Eye (tissue), 1 donor: ENCODE data around the gene FBN2.

Source experiments
- DNase-seq: peaks from one replicate; pipeline ENCODE4 v3.0.0-alpha.2; 2015

The FBN2 gene

GRCh38 chr5:128538000-128538249 is at the start of gene FBN2:
FBN2 (minus strand) TSS chr5:128538245; CDS start chr5:128537603, 642 bp downstream.
- no peak for DNase-seq

GRCh38 chr5:128587275-128587674 is 49.2 kb upstream of the FBN2 start:
- no peak for DNase-seq

DNA sequence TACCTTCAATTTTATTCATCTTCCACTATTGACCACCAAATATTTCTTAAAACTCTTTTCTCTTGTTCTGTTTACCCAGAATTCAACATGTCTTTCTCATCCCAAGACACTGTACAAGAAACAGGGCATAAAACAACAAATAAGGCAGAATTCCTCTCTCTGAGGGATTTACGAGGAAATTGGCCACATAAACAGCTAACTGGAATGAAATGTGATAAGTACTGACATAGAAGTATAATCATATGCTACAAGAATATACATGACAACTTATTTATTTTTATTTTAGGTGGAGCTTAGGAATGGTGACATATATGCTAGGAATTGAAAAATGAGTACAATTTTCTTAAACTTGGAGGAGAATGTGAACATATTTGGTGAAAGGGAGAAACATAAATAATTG is 48.8 kb upstream of the FBN2 start:
- DNase-seq = no peak

DNA sequence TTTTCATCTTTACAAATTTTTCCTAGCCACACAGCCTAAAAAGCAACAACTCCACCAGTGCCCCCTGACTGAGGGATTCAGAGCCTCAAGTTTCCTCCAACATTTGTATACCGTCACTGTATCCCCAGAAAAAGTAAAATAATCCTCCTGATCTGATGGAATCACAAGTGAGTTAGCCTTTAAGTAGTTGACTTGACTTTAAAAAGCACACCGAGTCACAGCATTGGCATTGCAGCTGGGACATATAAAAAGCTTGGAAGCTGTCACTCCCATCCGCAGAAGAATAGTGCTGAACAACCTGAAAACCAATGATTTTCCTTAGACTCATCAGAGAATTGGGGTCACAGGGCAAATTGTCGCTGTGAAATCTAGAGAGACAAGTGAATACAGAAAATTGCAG is 41.6 kb upstream of the FBN2 start:
- no peak for DNase-seq

- no peak for DNase-seq
Measured at GRCh38 chr5:128579093-128579492, 41.0 kb upstream of the FBN2 start.

DNA sequence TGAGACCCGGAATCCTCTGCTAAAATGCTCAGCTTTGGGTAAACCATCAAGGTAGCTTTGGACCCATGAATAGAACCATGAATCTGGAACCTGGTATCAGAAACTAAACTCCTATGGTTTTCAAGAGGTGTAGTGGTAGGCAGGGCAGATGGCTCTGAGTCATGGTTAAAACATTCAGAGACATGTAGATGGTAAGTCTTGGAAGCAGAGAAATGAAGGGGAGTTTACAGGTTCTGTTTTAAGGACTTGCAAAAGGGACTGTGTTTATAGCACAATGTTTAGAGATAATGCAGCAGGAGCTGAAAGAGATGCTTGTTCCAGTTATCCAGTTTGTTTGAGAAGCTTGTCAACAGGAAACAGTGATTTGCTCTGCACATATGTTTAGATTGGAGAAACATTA is 36.0 kb upstream of the FBN2 start:
- no peak for DNase-seq

DNA sequence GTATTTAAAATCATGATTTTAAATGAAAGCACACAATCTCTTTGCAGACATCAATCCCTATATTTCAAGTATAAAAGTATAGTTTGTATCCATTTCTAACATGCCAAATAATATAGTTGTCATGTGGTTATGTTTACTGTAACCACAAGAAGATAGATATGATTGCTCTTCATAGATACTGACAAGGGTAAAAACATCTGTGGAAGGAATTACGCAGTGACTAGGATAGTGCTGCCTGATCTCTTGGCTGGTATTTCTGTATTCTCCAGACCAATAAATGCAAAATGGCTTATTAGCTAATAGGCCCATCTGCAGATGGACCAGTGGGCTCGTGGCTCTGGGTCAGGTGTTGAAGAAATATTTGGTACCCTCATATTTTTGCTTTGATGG is 34.9 kb upstream of the FBN2 start:
- DNase-seq = no peak

DNA sequence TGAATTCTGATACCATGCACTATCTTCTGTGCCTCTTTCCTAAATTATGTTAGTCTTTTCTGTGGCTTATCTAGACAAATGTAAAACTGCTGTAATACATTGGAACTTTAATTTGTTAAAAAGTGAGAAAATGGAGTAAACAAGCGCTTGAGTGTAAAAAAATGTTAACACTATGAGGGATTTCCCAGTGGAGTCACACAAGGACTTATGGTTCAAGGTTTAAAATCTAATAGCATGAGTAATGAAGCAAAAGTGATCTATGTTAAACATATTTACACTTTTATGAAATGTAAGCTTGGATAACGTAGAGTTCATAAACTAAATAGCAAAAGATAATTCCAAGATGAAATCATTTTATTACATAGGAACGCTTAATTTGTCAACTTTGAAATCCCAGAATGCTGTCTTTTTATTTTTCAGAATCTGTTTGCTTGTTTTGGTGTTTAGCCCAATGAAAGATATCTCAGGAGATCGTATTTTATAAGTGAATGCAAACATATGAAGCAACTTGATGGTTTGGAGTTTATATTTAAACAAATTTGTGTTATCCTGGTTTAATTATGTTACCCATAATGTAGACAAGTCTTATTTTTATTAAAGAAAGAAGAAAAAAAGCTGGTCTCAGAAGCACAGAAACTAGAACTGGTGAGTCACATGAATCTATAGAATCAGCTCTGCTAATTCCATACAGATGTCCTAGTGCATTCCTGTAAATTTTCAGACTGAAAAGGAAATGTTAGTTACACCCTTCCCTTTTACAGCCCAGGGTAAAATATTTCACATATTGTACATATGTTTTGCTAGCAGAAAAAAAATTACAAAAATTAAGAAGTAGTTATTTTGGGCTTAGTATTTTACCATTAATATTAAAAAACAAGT is 34.2 kb upstream of the FBN2 start:
- peak; percentile 38 for DNase-seq

- DNase-seq = no peak
Measured at GRCh38 chr5:128566178-128566577, 28.1 kb upstream of the FBN2 start.

DNA sequence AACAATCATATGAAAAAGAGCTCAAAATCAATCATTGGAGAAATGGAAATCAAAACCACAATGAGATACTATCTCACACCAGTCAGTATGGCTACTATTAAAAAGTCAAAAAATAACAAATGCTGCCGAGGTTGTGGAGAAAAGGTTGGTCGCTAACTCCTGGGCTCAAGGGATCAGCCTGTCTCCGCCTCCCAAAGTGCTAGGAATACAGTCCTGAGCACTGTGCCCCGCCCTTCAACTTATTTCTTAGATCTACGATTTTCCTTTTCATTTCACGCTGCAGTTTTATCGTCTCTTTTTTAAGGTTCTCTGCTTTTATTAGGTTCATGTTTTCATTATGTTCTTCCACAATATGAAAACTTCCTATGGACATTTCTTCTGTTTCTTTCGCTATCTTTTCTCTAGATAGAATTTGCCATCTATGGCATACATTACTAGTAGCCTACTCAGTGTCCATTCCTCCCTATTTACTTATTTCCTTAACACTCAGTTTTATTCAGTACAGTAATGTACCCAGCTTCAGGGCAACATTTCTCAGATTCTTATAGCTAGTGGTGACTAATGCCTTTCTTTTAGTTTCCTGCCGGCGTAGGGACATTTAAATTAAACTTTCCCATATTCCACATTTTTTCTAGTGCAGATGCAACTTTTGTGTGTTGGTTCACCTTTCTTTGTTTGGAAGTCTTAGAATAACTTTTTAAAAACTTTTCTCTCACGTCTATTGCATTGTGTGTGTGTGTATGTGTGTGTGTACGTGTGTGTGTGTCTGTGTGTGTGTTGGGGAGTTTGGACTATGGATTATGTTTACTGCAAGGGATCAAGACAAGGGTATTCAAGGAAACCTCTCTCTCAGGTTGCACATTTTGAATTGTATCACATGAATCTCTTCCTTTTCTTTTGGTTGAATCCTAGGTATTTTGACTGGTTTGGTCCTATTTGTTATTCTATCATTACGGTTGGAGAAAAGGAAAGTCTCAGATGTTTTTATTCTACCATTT is 21.6 kb upstream of the FBN2 start:
- DNase-seq = no peak

GRCh38 chr5:128553747-128554146 is 15.7 kb upstream of the FBN2 start:
- no peak for DNase-seq

DNA sequence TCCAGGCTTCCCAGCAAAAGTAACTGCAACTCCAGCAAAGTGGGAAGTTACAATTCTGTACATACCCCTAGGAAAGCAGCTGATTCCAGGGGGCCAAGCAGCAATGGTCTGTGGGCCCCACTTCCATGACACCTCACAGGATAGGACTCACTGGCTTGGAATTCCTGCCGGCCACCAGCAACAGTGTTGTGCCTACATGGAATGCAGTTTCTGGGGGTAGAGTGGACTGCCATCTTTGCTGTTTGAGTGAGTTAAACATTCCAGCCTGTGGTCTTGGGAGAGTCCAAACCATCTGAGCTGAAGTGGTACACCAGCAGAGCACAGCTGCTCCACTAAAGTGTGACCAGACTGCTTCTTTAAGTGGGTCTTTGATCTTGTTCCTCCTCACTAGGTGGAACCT is 13.4 kb upstream of the FBN2 start:
- DNase-seq = no peak

GRCh38 chr5:128549496-128549895 is 11.5 kb upstream of the FBN2 start:
- DNase-seq = no peak

DNA sequence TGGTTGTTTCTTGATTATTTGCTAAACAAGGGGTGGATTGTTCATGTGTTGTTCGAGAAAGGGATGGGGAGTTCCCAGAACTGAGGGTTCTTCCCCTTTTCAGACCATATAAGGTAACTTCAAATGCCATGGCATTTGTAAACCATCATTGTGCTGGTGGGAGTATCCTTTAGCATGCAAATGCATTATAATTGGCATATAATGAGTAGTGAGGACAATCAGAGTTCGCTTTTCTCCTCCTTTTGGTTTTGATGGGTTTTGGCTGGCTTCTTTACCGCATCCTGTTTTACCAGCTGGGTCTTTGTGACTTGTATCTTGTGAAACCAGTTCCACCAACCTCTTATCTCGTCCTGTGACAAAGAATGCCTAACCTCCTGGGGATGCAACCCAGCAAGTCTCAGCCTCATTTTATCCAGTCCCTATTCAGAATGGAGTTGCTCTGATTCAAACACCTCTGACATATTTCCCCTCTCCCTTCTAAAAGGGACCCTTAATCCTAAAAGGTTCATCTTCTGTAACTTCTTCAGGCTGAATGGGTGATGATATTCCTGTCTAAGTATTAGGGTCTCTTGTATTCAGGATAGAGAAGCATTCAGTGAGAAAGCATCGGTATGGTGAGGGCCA is 8.7 kb upstream of the FBN2 start:
- DNase-seq = no peak

- DNase-seq = no peak
Measured at GRCh38 chr5:128541385-128541784, 3.3 kb upstream of the FBN2 start.

- no peak for DNase-seq
Measured at GRCh38 chr5:128539038-128539429, 989 bp upstream of the FBN2 start.

DNA sequence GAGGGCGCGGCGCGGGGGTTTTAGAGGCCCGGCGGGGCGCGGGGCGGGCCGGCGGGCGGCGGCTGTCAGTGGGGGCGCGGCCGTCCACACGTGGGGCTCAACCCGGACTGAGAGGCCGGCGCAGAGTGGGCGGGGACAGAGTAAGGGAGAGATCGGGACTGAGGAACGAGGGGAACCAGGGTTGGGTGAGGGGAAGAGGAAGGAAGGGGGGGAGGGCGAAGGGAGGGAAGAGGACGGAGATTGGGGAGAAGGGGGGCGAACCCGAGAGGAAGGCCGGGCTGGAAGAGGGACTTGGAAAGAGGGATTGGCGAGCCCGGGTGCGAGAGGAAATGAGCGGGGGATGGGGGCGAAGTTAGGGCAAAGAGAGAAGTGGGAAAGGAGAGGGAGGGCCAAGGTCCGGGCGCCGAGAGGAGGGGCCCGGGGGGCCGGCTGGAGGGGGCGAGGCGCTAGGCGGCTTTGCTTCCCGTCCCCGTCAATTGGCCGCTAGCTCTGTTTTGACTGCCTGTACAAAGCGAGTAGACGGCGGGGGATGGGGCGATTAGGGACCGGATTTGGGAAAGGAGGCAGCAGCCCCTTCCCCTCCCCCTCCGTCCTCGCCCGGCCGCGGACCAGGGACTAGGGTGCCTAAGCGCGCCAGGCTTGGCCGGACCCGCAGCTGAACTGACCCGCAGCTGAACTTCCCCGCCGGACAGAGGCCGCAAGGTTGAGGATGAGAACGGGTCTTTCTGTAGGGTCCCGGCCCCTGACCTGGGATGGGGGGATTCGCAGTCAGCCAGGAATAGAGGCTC is 399 bp upstream of the FBN2 start:
- DNase-seq = peak; percentile 97

DNA sequence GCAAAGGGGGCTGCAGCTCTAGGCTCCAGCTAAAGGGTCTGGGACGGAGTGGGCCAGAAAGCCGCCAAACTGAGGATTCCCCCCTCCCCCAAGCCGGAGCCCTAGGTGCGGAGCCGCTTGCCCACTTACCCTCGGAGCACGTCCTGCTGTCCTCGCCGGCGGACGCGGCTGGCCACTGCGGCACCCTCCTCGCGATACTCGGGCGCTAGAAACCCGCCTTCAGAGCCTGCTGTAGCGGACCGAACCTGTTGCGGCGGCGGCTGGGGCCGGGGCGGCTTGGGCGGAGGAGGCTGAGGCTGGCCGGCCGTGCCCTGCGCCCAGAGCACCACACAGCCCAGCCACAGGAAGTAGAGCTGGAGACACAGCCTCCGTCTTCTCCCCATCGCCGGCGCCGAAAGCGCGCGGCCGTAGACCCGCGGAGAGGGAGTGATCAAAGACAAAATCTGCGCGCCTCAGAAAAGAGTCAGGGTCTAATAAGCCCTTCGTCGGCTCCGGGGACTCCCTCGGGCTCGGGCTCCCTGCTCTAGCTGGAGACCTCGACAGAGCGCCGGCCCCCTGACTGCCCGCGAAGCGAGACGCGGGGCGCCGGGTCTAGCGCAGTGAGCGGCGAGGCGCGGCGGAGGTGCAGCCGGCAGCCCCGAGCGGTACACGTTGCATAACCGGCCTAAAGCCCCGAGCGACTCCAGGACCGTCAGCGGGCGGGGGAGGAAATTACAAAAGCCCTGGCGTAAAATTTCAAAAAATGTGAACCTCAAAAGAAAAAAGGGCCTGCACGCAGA is 635 bp downstream of the FBN2 start:
- DNase-seq = peak; percentile 89

DNA sequence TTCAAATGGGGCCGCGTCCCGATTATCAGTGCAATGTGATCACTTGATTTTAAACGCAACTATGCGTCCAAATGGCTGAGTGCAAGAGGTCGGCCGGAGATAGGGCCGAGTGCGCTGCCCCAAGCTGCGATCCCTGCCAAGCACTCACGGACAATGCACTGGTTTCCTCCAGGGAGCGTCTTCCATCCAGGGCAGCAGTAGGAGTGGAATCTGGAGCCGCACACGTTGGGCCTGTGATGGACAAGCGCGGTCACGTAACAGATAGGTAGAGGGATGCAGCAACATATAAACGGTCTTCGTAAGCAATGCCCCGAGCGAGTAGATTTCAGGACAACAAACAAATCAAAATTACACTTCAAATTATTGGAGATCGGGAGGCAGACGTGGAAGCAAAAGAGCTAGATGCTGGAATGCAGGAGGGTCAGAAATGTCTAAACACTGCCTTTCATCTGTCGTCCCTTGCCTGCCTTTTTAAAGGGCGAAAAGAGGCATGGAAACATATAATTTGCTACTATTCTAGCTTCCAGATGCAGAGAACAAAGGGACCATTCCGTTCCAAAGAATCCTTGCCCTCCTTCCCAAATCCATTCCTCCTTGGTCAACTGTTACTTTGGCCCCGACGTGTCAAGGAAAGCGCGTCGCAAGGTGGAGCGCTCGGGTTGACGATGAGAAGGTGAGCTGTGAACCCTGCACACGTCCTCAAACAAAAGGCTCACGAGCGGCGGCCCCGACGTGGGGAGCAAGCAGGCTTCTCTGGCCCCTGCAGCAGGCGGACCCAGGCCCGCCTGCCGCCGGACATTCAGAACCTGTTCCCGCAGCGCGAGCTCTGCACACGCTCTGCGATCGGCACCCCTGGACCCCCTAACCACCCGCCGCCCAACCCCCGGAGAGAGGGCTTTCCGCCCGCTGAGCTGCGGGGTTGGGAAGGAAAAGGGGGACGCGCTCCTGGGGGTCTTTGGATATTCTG is 1.5 kb downstream of the FBN2 start:
- peak; percentile 85 for DNase-seq

- peak; percentile 66 for DNase-seq
Measured at GRCh38 chr5:128535251-128535650, 2.8 kb downstream of the FBN2 start.

DNA sequence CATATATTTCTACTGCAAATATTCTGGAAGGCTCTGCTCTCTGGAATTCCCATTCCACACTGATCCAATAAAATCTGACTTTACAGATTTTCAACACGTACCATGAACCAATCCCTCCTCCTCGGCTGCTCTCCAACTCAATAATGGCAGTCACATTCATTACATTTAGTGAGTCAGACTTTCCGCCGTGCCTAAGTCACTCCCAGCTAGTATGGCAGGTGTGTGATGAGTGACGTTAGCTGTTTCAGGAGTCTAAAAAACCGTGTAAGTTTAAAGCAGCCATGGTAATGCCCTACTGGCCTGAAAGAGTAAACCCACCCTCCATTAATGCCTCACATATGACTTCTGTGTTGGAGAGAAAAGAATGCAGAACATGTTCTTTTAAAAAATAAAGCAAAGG is 3.3 kb downstream of the FBN2 start:
- peak; percentile 77 for DNase-seq
